Spinal cord (tissue), 10 donors: Measurements from ENCODE around the gene SASH1. TPM values are rescaled to one million over a fixed set of nuclear protein-coding genes. Genes with fewer than 3 reads are reported as not detected.

Source experiments
- DNase-seq, 6 donors: peaks; one replicate each; pipeline versions ENCODE4 v3.0.0 to v3.0.0-alpha.2; 2013 to 2015; ENCODE audit warnings: low spot score in 6 of 6, low read depth in 4 of 6
- H3K27ac ChIP-seq: one replicate; pipeline ENCODE4 v1.5.1; 2013; ENCODE audit warnings: low read depth, low read length, control low read depth
- H3K27me3 ChIP-seq: one replicate; pipeline ENCODE4 v1.6.1; 2013; ENCODE audit warnings: low read length; ENCODE audit not compliant: control insufficient read depth, insufficient read depth
- H3K36me3 ChIP-seq: one replicate; pipeline ENCODE4 v1.6.1; 2013; ENCODE audit warnings: low read length; ENCODE audit not compliant: control insufficient read depth, insufficient read depth
- H3K4me1 ChIP-seq: one replicate; pipeline ENCODE4 v1.6.1; 2013; ENCODE audit warnings: low read length; ENCODE audit not compliant: control insufficient read depth, insufficient read depth
- H3K4me3 ChIP-seq: one replicate; pipeline ENCODE4 v1.5.1; 2013; ENCODE audit warnings: low read depth, low read length, control low read depth
- H3K9me3 ChIP-seq: one replicate; pipeline ENCODE4 v1.6.1; 2013; ENCODE audit warnings: low read length; ENCODE audit not compliant: control insufficient read depth, insufficient read depth
- WGBS: methylation state at CpG from one replicate; pipeline ENCODE4 v1.1.5; 2013; ENCODE audit warnings: missing lambda C conversion rate; ENCODE audit not compliant: insufficient coverage; 5-methylcytosine and 5-hydroxymethylcytosine counted together
- polyA plus RNA-seq, 2 donors: library from polyadenylated mRNA; unstranded; fragments of 120-200 nt; gene quantifications; one replicate each; pipeline ENCODE4 v1.2.1, GENCODE V29; 2013; ENCODE audit not compliant: insufficient read length in 2 of 2
- total RNA-seq, 2 donors: library from RNA; depleted of rRNA in 1 of 2; stranded (reverse); fragments of 120-200 nt in 1 of 2; fragments of >200 nt in 1 of 2; gene quantifications; one replicate each; pipeline versions ENCODE4 v1.2.3 to v1.2.4, GENCODE V29; 2013 to 2014
- donor health status: healthy.

Gene SASH1
- total and polyA plus RNA-seq, 4 donors: 51.0 to 77.3 (median 59.4) TPM

- Histone ChIP-seq H3K4me1 (peaks cover 8% of the 10 kb centered on the region), H3K36me3 (no peaks in the 10 kb centered on the region), H3K9me3 (no peaks in the 10 kb centered on the region), H3K27me3 (no peaks in the 10 kb centered on the region), H3K27ac (no peak overlapping the region), H3K4me3 (no peak overlapping the region)
- DNase-seq: no peak
- 78% methylated on average over 5 of the region's 8 CpGs for WGBS
Measured at GRCh38 chr6:148565321-148565926, 222.8 kb downstream of the SASH1 start.

DNA sequence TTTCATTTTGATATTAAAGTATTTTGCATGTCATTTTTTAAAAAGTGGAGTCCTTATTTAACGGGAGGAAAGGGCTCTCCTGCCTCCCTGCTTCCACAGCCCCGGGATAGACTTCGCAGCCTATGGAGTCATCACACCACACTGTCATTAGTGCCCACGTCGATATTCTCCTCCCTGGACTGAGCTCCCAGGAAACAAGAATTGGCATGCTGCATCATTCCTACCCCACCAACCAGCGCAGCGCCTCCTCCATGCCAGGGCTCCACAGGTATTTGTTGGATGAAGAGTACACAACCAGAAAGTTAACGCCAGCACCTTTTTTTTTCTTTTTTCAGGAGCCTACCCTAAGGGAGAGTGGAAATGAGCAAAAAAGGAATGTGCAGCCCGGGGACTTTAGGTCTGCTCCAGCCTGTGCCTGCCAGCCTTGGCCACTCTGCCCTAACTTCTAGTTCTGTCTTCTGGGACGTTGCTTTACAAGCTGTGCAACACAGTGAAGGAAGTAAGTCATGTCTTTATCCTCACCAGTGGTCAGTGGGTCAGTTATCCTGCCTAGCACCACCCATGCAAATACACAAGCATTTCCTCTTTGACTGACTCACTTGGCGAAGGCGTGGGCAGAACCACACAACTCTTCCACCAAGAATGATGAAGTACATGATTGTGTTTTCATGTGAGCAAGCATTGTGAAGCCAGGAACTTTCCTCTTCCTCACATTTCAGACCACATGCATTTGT, 223.5 kb downstream of the SASH1 start:
- no peak for DNase-seq
- Histone ChIP-seq H3K27ac (peak overlapping the region; percentile 67), H3K27me3 (no peaks in the 10 kb centered on the region), H3K9me3 (no peaks in the 10 kb centered on the region), H3K4me3 (no peak overlapping the region), H3K4me1 (peaks cover 8% of the 10 kb centered on the region), H3K36me3 (no peaks in the 10 kb centered on the region)
- 72% methylated on average over 3 of the region's 12 CpGs for WGBS

- DNase-seq: no peak
- 93% methylated on average over 3 of the region's 3 CpGs for WGBS
- H3K9me3 ChIP-seq: no peaks in the 10 kb centered on the region
Measured at GRCh38 chr6:148566664-148567350, 224.2 kb downstream of the SASH1 start.

GRCh38 chr6:148570456-148570855, 227.8 kb downstream of the SASH1 start:
- 76% methylated on average over 6 of the region's 7 CpGs for WGBS
- H3K4me3 ChIP-seq: no peak overlapping the region
- H3K27ac ChIP-seq: no peak overlapping the region
- peaks cover 5% of the 10 kb centered on the region for H3K4me1 ChIP-seq
- no peaks in the 10 kb centered on the region for H3K36me3 ChIP-seq
- no peak for DNase-seq
- H3K27me3 ChIP-seq: no peaks in the 10 kb centered on the region
- H3K9me3 ChIP-seq: no peaks in the 10 kb centered on the region

More at GRCh38 chr6:148566664-148567350, 224.2 kb downstream of the SASH1 start:
- Histone ChIP-seq H3K36me3 (no peaks in the 10 kb centered on the region), H3K27ac (peak overlapping the region; percentile 67), H3K4me1 (peaks cover 8% of the 10 kb centered on the region), H3K4me3 (no peak overlapping the region), H3K27me3 (no peaks in the 10 kb centered on the region)

DNA sequence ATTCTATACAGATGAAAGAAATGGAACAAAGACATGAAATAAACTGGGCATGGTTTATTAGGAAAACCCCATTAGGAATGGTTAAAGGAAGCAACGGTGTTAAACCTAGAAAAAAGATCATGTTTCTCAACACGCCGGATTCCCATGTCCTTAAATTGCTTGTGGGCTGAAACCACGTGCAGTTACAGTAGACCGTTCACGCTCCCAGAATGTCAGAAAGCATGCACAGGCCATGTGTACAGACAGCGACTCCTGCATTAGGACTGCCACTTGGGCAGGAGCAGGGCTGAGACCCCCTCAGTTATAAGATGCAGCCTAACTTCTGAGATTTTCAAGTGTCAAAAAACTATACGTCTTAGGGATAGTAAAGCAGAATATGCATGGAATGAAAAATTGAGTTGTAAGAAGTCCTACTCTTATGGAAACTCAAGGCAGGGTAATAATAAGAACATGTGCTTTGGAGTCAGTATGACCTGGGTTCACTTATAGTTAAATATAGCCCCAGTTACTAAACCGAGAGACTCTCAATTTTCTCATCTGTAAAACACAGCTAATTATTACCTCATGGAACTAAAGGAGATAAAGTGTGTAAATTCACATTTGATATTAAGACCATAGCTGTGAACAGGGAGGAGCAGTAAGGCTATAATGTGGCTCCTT, 230.2 kb downstream of the SASH1 start:
- Histone ChIP-seq H3K36me3 (no peaks in the 10 kb centered on the region), H3K4me3 (no peak overlapping the region), H3K27me3 (no peaks in the 10 kb centered on the region), H3K4me1 (no peaks in the 10 kb centered on the region), H3K27ac (no peak overlapping the region), H3K9me3 (no peaks in the 10 kb centered on the region)
- DNase-seq: no peak
- WGBS: 85% methylated on average over 7 of the region's 9 CpGs

DNA sequence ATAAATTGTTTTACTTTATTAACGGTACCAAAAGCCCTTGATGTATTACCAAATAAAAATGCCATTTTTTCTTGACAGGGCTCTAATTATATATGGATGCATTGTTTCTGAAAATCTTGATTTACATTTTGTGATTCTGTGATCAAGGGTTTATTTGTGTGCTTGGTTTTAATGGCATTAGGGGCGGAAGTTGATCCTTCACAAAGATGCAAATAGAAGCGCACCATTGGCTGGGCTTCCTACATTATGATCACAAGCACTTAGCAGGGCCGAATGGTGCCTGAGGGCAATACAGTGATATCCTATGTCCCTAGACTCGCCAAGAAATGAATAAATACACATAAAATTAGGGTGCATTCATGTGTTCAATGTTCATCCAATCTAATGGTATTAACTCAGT, 231.3 kb downstream of the SASH1 start:
- Histone ChIP-seq H3K36me3 (no peaks in the 10 kb centered on the region), H3K9me3 (no peaks in the 10 kb centered on the region), H3K4me1 (no peaks in the 10 kb centered on the region), H3K27me3 (no peaks in the 10 kb centered on the region), H3K4me3 (no peak overlapping the region), H3K27ac (no peak overlapping the region)
- no peak for DNase-seq
- no CpG with 5 or more reads among the region's 5 CpGs for WGBS

GRCh38 chr6:148577687-148578488, 235.2 kb downstream of the SASH1 start:
- WGBS: 6% methylated on average over 6 of the region's 7 CpGs
- no peaks in the 10 kb centered on the region for H3K36me3 ChIP-seq
- no peaks in the 10 kb centered on the region for H3K27me3 ChIP-seq
- no peak overlapping the region for H3K4me3 ChIP-seq
- H3K9me3 ChIP-seq: no peaks in the 10 kb centered on the region
- H3K4me1 ChIP-seq: no peaks in the 10 kb centered on the region
- no peak overlapping the region for H3K27ac ChIP-seq
- DNase-seq: peak; percentile 41 to 89 (median 61)

- DNase-seq: no peak
- H3K27ac ChIP-seq: no peak overlapping the region
- H3K27me3 ChIP-seq: no peaks in the 10 kb centered on the region
- H3K36me3 ChIP-seq: no peaks in the 10 kb centered on the region
- 82% methylated on average over 3 of the region's 5 CpGs for WGBS
- H3K4me3 ChIP-seq: no peak overlapping the region
- no peaks in the 10 kb centered on the region for H3K4me1 ChIP-seq
- no peaks in the 10 kb centered on the region for H3K9me3 ChIP-seq
Measured at GRCh38 chr6:148578489-148578814, 235.8 kb downstream of the SASH1 start.
